ENCODE measurements around the gene GJD3.

DNA sequence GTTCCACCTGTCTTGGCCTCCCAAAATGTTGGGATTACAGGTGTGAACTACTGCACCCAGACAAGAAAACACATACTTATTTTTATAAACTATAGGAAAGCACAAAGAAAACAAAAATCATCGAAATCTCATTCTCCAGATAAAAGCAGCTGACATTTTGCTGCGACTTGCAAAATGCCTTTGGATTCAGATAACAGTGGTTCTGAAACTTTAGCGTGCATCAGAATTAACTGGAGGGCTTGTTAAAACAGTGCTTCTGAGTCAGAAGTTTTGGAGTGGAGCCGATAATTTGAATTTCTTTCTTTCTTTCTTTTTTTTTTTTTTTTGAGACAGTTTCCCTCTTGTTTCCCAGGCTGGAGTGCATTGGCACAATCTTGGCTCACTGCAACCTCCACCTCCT is 17.7 kb upstream of the GJD3 start:
- TF ChIP-seq, protein P1, sequence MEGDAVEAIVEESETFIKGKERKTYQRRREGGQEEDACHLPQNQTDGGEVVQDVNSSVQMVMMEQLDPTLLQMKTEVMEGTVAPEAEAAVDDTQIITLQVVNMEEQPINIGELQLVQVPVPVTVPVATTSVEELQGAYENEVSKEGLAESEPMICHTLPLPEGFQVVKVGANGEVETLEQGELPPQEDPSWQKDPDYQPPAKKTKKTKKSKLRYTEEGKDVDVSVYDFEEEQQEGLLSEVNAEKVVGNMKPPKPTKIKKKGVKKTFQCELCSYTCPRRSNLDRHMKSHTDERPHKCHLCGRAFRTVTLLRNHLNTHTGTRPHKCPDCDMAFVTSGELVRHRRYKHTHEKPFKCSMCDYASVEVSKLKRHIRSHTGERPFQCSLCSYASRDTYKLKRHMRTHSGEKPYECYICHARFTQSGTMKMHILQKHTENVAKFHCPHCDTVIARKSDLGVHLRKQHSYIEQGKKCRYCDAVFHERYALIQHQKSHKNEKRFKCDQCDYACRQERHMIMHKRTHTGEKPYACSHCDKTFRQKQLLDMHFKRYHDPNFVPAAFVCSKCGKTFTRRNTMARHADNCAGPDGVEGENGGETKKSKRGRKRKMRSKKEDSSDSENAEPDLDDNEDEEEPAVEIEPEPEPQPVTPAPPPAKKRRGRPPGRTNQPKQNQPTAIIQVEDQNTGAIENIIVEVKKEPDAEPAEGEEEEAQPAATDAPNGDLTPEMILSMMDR (IDR thresholded peaks at IDR 0.05): no peak
- TF ChIP-seq POLR2AphosphoS5 (IDR thresholded peaks at IDR 0.05): no peak

Measured in prostate gland (tissue), 2 donors.